HG03135 (cell line): ENCODE data around the gene BMP4.

Source experiments
- ATAC-seq: cut with Tn5 transposase; IDR thresholded peaks from one replicate; pipeline ENCODE4 v1.9.1; 2021; ENCODE audit warnings: mild to moderate bottlenecking, moderate library complexity; ENCODE audit not compliant: unreplicated experiment

Gene BMP4

DNA sequence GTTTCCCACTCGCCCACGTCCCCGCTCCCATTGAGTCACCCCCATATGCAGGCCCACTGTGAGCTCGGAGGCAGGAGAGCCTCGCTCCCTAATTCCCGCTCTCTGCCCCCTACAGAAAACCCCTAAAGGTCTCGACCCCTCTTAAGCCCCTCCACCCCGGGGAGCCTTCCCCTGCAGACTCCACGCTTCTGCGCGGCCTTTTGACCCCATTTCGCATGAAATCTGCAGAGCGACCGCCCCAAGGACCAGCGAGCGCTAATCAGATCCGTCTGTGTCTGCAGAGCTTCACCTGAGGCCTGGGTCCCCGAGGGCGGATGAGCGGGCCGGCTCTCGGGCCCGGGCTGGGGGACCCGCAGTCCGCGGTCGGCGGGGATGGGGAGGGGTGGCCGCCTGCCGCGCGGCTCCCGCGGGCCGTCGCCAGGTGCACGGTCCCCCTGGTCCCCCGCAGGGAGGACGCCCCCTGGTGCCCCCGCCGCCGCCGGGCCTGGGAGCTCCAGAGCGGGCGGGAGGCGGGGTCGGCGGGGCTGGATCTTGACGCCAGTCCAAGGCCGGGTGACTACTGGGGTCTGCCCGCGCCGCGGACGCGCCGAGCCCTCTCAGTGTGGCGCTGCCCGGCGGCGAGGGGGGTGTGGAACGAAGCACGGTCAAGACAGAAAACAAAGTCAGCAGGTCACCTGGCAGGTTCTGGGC lies 10.1 kb downstream of the BMP4 start:
- ATAC-seq: no peak

GRCh38 chr14:53946071-53946403 lies 10.6 kb downstream of the BMP4 start:
- ATAC-seq: no peak

DNA sequence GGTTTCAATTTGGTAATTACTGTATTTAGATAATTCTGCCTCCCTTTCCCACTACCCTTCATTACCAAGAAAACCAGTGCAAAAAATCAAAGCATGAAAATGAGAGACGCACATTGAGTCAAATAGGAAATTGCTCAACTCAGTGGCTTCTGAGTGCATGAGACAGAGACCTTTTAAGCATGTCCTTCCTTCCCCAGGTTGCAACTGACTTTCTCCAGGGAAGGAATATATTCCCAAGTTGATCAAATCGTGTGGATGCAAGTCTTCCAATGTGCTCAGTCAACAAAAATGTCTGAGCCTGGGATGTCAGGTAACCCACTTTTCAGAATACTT lies 12.9 kb downstream of the BMP4 start:
- no peak for ATAC-seq

DNA sequence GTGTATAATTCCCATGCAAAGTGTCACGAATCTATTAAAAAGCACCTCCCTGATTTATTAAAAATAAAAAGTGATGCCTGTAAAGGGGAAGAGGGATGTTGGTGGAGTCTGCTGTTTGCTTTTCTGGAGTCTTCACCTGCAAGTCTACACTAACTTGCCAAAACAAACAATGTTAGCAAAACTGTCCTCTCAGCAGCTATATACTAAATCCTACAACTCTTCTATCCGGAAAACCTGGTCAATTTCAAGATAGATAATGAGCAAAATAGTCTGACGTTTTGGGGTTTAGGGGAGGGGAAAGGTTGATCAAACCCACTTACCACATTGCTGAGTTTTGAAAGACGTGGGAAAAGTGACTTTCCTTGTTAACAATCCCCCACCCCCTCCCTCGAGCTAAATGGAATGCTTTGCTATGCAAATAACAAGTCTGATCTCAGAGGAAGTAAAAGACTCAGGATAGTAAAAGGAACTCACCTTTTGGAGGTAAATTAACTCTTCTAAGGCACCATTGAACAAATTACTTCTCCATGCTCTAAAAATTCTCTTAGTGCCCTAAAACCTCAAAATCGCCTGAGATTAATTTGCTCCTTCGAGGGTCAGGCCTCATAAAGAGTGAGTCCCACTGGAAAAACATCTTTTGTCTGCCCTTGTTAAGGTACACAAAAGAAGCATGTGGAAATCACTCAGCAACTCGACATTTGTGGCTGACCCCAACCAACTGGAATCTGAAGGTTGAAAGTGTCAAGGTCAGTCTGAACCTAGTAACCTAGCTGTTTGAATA lies 13.5 kb downstream of the BMP4 start:
- no peak for ATAC-seq

DNA sequence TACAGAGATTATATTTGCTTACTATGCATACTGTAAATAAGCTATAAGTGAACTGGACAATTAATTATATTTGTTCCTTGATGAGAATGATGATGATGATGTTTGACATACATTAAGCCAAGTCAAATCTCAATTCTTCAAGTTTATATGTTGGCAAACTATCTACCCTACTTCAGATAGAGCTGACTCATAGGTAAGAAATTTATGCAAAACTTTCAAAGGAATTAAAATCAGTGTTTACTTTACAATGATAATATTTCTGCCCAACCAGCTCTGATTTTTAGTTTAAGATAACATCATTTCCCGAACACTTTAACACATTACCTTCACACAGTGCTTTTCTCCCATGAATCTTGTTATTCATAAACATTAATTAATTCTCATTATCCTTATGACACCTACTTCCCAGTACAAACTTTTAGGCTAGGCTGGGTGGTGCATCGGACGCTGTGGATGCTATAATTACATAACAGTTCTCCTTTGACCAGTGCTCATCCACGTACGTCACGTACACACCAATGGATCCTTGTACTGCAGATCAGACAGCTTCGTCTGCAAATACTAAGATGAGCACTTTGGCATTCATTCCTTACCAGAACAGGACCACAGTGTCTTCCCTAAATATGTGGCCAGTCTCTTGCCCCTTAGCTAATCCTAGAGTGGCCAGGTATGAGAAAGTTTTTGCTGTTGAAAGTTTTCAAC lies 18.3 kb downstream of the BMP4 start:
- ATAC-seq: no peak

GRCh38 chr14:53934778-53935414 lies 21.7 kb downstream of the BMP4 start:
- no peak for ATAC-seq

DNA sequence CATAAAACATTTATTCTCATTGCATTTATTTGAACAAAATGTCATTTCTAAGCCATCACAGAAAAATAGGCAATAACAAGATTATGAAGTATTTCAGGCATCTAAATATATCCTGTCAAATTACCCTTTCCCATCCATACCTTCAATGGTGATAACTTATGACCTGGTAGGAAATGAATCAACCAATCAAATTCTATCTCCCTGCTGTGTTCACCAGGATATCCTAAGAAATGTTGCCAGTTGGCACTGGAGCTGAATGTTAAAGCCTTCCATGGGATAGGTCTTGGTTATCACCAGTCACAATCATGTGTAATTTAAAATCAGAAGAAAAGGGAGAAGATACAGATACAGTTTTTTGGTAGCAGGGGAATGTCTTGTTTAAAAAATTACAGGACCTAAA lies 23.7 kb downstream of the BMP4 start:
- ATAC-seq: no peak

GRCh38 chr14:53929871-53930715 lies 26.5 kb downstream of the BMP4 start:
- no peak for ATAC-seq

- no peak for ATAC-seq
Observed at GRCh38 chr14:53927171-53927570, 29.5 kb downstream of the BMP4 start.

GRCh38 chr14:53925201-53925766 lies 31.3 kb downstream of the BMP4 start:
- ATAC-seq: no peak

GRCh38 chr14:53924753-53925152 lies 31.9 kb downstream of the BMP4 start:
- no peak for ATAC-seq

DNA sequence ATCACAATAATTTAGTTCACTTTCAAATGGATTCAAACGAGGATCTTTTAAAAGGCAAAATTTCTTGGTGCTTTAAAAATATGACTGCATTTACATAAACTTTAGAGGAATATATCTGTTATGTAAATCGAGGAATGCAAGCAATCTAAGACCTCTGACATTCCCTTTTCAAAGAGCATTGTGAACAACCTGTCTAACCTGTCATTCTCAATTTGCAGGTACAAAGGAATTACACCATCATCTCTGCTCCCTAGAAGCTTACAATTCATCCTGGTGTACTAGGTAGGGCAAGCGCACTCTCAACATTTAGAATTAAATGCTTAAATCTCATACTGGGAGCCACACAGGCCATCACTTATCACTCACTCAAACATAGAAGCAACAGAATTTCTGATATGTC lies 35.6 kb downstream of the BMP4 start:
- ATAC-seq: no peak

GRCh38 chr14:53916239-53916638 lies 40.4 kb downstream of the BMP4 start:
- no peak for ATAC-seq

DNA sequence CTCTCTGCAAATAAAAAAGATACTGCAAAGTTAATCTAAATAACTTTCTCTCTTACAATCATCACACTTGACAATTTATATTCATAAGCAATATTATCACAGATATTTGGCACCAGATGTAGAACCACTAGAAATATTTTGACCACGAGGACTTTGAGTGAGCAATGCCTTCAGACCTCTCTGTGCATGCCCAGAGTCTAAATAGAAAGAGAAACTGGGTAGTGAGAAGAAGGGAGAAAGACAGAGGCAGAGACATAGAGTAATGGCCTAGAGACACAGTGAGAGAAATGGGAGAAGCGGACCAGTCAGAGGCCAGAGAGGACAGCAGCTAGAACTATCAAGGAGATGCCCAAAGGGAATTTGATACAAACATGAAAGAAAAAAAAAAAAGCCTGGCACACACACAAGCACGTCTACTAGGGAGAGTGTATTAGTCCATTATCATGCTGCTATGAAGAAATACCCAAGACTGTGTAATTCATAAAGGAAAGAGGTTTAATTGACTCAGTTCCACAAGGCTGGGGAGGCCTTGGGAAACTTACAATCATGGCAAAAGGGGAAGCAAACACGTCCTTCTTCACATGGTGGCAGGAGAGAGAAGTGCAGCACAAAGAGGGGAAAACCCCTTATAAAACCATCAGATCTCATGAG lies 41.1 kb downstream of the BMP4 start:
- no peak for ATAC-seq

DNA sequence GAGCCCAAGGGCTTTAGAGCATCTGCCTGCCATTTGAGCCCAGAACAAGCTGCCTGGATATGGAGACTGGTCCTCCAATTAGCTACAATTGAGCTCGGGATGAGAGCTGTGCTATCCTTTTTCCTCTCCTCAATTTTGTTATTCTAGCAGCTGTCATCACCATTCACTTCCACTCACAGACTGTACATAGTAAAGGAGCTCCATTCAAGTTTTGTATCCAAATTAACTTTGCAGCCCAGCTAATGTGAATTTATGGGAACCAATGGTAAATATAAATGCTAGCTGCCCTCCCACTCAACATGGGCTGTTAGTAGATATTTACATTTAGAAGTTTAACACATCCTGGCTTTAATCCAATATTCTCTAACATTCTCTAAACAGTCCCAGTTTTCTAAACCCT lies 44.6 kb downstream of the BMP4 start:
- no peak for ATAC-seq

DNA sequence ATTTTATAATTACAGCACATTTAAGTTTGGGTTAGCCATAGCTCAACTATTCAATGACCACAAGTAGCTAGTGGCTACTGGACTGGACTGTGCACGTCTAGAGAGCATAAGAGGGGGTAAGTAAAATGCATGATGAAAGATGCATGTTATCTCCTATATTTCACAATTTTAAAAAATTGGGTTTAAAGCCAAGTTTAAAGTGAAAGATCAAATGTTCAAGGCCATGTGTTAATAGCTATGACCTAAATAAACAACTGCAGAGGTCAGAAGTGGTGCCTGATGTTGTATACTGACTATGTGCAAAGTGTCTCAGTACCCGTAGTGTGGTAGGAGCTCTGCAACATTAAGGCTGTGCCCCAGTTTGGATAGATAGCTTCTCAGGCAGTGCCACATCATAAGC lies 48.2 kb downstream of the BMP4 start:
- no peak for ATAC-seq

- no peak for ATAC-seq
Observed at GRCh38 chr14:53902307-53902706, 54.3 kb downstream of the BMP4 start.

GRCh38 chr14:53900499-53900898 lies 56.1 kb downstream of the BMP4 start:
- ATAC-seq: no peak
